Measurements from ENCODE around the gene LRRC47.

- TF ChIP-seq CTCF (IDR thresholded peaks at IDR 0.05) (no peak), POLR2AphosphoS5 (IDR thresholded peaks at IDR 0.05; ENCODE audit: low read depth, low read length) (no peak), TCF12 (IDR thresholded peaks at IDR 0.05) (no peak), RCOR1 (IDR thresholded peaks at IDR 0.05; ENCODE audit: low read length) (no peak), TAF1 (IDR thresholded peaks at IDR 0.05; ENCODE audit: borderline replicate concordance, low read depth, low read length) (no peak)
Observed at GRCh38 chr1:3762151-3762872, 34.0 kb downstream of the LRRC47 start.

All from SK-N-SH (cell line).